ENCODE data around the gene SAMD14.
A peak's percentile ranks its signal among the peaks of the same experiment; 100 is the strongest.

The SAMD14 gene

DNA sequence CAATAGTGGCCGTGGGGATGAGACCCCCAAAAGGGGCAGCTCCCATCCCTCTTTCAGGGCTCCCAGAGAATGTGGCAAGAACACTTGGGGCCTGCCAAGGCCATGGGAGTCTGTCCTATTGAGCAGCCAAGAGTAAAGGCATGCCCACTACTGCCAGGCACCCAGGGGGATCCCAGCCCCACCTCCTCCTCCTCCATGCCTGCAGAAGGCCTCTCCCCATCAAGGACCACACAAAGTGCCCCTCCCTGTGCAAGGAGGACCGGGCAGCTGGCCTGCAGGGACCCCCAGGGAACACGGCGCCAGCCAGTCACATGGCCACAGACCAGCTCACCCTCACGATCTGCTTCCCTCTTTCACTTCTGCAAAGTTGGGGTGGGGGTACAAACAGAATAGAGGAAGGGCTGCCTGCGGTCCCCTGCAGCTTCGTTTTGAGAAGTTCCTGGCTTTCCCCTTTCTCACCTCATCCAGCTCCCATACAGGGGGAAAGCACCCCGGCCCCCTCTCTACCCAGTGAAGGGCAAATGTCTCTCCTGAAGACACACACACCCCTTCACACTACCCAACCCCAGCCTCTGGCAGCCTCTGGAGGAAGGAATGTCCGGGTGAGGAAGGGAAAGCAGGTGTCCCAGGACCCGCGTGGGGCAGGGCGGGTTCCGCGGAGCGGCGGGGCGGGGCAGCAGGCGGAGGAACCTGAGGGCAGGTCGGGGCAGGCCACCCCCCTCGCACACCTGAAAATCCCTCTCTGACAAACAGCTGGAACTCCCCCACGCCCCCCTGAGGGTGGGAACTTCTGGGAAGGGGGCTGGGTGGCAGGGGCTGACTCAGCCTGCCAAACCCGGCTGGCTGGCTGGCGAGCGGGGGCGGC, 18.5 kb upstream of the SAMD14 start:
- peak overlapping the region; percentile 33 for H3K4me3 ChIP-seq (ENCODE audit: low read depth, low read length)

DNA sequence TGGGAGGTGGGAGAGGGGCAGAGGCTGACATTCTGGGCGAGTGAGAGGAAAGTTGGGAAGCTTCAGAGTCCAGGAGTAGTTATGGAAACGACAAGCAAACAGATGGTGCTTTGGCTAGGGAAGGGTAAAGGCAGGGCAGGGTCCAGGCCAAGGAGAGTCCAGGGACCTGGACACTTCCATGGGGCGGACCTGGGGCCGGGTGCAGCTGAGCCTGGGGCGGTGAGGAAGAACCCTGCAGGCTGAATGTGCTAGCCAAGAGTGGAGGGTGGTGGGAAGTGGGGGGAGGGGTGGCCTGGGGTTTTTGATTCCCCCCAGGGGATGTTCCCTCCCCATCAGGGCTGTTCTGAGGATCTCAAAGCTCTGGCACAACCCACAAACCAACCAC, 17.9 kb upstream of the SAMD14 start:
- H3K4me3 ChIP-seq (ENCODE audit: low read depth, low read length), result no peak overlapping the region

DNA sequence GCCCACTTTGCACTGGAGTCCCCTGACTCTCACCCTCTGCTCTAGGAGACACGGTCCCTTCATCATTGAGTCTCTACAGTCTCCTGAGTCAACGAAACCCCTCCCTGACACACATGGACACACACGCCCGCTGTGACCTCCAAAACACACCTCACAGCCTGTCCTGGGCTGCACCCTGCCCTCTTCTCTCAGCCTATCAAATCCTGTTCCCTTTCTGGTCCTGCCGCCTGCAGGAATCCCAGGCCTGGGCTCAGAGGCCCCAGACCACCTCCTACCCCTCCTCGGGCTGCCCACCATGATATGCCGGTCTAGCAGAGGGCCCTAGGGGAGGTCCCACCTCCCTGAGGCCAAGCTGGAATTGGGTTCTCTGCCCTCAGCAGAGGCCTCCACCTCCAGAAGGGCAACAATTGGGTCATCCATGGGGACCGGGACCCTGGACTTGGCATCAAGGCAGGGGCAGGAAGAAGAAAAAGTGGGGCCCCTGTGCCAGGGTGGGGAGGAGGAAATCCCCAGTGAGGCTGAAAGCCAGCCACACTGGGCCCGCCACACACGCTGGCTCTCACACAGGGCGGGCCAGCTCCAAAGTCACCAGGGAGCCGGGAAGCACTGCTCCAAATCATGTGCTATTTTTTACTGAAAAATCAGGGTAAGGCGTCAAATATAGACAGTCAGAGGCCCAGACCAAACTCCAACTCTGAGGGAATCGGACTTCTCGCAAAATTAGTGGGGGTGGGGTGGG, 17.1 kb upstream of the SAMD14 start:
- H3K4me3 ChIP-seq (ENCODE audit: low read depth, low read length), result no peak overlapping the region

DNA sequence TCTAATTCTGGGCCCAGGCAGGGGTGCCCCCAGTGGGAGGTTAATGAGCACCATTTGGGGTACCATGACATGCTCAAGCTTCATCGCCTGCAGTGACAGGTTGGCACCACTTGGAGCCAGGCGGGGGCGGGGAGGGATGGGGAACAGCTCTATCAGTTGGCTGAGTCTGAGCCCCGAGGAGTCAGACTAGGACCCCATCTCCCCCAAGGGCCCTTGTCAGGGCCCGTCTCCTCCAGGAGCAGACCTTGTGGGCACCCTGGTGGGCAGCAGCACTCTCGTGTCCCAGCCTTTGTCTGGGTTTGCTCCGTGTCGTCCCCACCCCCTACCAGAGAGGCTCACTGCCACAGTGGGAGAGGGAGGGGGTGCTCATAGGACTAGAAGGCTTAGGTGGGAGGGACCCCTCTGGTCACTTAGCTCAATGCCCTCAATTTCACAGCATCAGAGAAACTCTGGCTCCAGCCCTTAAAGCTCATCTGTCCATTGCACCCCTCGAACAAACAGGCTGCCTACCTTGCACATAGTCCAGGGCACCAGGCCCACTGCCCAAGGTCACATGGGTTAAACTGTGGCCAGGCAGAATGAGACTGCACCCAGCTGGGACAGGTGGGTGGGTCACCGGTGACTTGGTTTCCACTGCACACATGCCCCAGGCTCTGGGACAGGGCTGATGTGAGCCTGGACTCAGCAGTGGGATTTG, 16.4 kb upstream of the SAMD14 start:
- H3K4me3 ChIP-seq (ENCODE audit: low read depth, low read length), result no peak overlapping the region

DNA sequence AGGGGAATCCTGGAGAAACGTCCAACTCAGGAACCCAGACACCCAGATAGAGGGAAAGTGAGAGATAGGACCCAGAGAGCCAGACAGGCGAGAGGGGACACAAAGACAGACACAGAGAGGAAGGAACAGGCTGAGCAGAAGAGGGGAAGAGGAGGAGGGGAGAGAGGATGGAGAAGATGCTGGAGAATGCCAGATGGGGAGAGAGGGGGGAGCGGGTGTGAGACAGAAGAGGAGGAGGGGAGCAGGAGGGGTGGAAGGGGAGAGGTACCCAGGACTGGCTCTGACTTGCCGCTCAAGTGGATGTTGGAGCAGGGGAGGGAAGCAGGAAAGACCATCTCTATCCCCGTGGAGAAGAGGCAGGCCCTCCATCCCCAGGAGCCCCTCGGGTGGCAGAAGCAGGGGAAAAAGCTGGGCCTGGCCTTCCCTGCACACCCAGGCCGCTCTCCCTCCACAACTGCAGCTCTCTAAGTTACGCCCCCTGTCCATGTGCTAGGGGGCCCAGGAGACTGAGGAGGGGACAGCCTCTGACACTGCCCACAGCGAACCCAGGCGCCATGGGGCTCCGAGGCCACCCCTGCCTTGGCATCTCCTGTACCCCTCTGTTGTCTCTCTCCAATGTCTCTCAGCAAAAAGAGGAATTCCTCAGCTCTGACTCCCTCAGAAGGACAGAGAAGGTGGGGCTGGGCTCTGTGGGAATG, 15.7 kb upstream of the SAMD14 start:
- no peak overlapping the region for H3K4me3 ChIP-seq (ENCODE audit: low read depth, low read length)

DNA sequence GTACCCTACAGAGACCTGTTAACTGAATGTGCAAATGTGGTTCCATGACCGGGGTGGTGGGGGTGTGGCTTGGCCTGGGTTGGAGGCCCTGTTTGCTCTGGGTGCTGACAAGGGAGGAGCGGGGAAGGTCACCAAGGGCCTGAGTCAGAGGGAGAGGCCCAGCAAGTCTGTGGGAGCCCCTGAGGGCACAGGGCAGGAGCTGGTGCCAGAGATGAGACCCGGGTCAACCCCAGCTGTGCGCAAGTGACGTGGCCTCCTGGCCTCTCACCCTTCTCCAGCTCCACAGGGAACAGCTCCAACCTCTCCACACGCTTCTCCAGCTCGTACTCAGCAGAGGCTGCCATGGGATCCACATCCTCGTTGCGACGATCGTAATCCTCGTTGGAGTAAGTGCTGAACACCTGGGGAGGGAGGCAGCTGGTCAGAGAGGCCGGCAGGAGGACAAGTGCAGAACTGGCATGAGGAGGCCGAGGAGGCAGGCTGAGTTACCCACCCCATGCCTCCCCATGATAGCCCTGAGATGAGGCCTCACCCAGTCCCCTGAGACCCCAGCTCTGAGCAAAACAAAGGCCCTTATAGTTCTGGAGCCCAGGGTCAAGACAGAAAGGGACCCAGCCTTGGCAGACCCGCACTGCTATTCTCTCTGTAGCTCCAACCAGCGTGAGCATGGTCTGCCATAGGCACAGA, 15.0 kb upstream of the SAMD14 start:
- H3K4me3 ChIP-seq (ENCODE audit: low read depth, low read length), result no peak overlapping the region

DNA sequence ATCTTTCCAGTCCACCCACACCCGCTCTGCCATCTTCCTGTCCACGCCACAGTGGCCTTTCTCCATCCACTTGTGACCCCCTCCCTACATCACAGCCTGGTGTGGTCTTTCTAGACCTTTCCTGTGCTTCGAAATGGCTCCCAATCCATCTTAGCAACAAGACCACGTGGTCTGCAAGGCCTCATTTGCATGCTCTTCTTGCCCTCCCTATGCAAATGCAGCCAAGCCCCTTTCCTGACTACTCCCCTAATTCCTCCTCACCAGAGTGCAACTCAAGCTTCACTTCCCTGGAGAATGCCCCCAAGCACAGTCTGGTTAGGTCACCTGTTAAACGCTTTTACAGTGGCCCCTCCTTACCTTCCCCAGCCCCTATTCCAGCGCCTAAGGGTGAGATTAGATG, 14.4 kb upstream of the SAMD14 start:
- H3K4me3 ChIP-seq (ENCODE audit: low read depth, low read length), result no peak overlapping the region

DNA sequence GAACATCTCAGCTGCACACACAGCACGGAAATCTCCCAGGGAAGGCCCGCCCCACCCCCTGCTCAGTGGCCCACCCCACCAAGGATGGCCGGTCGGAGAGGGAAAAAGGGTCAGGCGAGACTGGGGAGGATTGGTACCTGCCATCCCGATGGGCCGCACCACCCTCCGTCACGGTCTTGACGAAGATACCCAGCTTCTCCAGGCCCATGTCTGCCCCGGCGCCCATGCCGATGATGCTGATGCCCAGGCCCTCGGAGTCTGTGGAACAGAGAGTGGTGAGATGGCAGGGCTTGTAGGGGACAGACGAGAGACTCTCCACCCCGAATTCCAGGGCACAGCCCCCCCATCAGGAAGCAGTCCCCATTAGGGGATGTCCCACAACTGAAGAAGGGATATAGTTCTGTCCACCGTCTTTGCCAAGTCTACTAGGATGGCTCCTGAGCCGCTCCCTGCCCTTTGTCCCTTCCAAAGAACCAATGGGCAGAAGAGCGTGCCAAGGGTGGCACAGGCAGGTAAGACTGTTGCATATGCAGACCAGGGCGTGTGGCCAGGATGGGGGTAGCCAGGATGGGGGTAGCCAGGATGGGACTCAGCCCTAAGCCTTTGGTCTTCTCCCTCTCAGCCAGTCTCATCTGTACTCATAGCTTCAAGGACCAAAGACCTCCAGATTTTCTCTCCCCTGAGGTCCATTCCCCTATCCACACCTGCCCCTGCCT, 13.7 kb upstream of the SAMD14 start:
- H3K4me3 ChIP-seq (ENCODE audit: low read depth, low read length), result no peak overlapping the region

DNA sequence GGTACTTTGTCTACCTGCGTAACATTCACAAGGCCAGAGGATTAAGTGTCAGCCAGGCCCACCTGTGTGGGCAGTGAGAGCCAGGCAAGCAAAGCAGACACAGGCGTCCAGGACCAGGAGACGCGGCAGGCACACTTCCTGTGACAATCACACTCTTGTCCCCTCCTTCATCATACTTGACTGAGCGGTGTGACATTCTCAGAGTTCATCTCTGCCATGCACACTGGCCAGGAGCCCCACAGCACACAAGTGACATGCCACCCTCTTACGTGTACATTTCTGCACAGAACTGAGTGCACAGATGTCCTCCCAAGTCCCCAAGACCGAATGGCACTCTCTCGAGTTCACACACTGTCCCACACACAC, 11.8 kb upstream of the SAMD14 start:
- H3K4me3 ChIP-seq (ENCODE audit: low read depth, low read length), result no peak overlapping the region

DNA sequence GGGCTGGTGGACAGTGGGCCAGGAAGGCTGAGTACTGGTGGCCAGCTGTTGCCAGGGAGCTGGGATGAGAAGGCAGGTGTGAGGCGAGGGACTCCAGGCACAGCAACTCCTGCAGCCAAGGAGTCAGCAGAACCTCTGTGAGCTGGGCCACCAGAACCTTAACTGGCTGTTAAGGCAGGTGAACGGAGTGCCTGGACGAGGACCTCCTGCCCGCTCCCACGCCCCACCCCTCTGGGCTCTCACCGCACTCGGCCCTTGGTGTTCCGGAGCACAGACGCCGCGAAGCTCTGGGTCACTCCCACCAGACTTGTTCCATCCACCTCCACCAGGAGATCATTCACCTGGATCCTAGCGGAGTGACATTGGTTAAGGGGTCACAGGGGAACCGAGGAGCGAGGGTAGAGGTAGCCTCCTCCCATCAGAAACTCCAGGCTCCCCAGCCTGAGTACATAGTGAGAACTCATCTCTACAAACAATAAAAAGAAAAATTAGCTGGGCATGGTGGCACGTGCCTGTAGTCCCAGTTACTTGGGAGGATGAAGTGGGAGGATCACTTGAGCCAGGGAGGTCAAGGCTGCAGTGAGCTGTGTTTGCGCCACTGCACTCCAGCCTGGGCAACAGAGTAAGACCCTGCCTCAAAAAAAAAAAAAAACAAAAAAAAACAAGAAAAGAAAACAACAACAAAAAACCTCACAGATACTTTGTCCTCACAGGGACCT, 11.2 kb upstream of the SAMD14 start:
- no peak overlapping the region for H3K4me3 ChIP-seq (ENCODE audit: low read depth, low read length)

DNA sequence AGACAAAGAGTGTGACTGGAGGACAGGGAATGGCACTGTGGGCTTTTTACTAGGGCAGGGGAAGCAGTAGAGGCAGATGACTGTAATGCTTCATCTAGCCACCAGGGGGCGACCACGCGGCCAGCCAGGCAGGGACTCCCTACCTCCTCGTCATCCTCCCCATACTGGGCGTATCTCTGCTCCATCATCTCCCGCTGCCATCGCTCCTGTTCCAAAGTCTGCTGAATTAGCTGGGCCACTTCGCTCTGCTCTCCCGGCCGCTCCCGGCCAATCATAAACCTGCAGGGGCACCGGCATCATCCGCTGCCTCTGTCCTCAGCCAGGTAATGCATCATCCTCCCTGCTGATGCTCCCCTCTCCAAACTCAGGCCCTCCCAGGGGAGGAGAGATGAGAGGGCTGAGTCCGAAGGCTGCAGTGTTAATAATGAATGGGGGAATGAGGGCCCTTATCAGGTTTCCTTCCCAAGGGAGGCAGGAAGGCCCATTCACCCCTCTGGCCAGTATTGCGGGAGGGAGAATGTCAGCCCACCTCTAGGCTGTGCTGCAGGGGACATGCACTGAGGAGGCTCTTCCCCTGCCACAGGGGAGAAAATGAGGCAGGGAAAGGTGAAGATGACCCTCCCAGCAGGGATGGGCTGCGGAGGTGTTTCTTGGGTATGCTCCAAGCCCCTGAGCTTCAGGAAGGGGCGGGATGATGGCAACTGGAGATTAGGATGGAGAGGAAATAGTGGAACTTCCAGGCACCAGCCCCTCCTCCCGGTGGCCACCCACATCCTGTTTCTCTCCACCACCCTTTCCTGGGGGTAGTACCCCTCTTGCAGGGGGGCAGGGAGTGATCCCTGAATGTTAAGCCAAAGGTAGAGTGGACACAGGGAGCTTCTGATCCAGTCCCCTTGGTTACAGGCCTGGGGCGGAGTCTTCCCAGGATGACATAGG, 10.3 kb upstream of the SAMD14 start:
- no peak overlapping the region for H3K4me3 ChIP-seq (ENCODE audit: low read depth, low read length)

DNA sequence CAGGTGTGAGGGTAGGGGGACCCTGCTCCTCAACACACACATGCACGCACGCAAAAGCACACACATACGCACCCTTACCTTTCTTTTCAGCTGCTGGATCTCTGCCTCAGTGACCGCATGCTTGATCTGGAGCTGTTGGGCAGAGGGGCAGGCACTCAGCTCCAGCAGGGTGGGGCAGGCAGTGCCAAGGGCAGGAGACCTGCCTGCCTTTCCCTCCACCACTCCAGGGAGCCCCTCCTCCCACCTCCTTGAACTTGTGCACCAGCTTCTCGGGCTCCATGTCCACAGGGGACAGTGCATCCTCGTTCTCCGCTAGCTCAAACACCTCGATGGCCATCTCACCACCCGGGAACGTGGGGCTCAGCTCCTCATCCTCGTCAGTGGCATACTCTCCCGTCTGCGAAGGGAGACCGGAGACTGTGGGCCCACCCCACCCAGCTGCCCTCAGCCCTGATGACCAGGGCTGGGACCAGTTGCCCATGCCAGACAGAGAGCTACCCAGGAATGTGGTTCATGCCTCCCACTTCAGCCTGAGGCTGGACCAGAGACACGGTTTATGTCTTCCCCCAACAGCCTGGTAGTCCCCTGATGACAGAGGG, 9.3 kb upstream of the SAMD14 start:
- no peak overlapping the region for H3K4me3 ChIP-seq (ENCODE audit: low read depth, low read length)

DNA sequence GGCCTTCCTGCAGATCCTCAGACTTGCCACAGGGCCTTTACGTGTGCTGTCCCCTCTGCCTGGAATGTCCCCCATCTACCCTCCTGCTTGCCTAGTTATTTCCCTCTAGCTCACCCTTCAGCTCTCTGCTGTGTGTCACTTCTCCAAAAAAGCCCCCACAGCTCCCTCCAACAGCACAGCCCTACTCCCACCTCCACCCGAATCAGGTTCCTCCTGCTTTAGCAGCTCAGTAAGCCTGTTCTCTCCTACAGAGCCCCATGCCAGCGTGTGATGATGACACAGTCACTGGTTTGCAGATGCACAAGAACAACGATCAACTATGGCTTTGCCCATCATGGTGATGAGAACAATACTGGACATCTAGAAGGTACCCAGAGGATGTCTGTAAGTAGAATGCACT, 7.1 kb upstream of the SAMD14 start:
- H3K4me3 ChIP-seq (ENCODE audit: low read depth, low read length), result no peak overlapping the region

DNA sequence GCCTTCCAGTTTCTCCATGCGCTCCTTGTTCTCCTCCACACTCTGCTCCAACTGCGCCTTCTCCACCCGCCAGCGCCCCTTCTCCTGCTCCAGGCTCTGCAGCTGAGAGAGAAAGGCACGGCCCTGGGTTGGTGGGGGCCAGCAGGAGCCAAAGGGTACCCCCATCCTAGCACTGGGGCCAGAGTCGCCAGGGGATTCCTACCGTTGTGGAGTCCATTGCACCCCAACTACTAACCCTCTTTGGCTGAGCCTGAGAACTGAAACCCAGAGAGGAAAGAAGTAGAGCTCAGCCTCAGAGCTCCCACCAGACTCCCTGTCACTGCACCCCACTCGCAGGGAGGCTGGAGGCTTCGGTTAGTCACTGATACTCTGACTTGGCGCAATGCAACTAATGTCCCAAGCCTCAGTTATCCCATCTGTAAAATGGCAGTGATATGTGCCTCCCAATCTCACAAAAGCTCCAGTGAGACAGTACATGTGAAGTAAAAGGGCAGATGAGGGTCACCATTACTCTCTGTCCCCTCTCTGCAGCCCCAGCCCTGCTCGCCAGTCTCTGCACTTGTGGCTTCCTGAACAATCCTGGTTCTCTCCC, 6.2 kb upstream of the SAMD14 start:
- no peak overlapping the region for H3K4me3 ChIP-seq (ENCODE audit: low read depth, low read length)

DNA sequence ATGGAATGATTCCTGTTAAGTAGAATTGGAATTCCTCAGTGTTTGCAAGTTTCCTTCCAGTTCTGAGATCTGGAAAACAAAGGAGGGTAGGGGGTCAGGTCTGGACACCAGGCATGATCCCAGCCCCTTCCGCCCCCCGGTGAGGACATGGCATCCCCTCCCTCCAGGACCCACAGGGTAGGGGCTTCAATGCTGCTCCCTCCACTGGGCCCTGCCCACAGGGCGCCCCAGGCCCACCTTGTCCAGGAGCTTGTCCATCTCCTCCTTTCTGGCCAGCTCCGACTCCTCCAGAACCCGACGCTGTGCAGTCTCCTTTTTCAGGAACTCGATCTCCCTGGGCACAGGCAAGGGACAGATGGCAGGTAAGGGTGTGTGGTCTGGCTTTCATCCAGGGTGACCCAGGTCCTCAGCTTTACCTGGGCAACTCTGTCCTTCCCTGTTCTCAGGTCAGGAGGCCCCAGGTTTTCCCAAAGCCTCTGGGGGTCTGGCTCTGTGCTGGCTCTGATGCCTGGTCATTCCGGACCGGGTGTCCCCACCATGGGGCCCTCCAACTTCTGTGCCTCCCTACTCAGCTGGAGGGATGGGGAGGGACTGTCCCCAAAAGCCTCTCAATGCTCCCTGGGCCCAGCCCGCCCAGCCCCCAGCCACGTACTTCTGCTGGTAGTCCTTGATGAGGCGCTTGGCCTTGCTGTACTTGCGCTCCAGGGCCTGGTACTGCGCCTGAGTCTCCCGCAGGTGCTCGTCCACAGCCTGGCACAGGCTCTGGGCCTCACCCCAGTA, 5.5 kb upstream of the SAMD14 start:
- H3K4me3 ChIP-seq (ENCODE audit: low read depth, low read length), result no peak overlapping the region

DNA sequence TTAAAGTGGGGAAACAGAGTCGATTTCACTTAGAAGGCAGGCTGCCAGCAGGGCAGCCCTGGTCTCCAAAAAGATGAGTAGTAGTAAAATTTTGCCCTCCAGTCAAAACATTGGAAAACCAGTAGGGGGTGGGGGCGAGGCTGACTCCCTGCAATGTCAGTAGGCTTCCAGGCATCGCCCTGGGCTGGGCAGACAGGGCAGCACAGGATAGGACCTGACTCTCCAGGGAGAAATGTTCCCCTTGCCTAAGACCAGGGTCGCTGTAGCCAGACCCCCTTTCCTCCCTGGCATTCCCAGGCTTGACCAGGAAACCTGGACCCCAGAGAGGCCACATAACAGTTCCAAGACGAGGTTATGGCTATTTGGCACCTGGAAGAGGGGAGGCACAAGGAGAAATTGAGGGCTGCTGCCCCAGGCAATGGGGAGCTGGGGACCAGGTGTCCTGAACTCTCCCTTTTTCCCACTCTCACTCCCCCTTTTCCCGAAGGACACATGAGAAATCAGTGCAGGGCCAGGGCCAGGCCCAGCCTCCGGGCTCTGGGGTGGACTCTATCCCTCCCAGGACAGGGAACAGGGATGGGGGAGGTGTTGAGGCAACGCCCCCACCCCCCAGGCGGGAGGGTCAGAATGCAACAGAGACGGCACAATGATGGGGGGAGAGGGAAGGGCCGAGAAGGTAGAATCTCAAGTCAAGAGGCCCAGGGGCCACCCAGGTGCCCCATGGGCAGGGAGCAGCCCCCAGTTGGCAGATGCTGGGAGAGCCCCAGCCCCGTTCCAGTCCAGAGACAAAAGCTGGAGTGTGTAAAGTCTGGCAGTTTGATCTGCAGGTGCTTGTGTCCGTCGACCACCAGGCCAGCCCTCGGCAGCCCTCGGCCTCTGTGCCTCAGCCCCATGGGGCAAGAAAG, 4.5 kb upstream of the SAMD14 start:
- no peak overlapping the region for H3K4me3 ChIP-seq (ENCODE audit: low read depth, low read length)
